Breast epithelium (tissue), 4 donors: Measurements from ENCODE around the gene C19orf53. TPM values are rescaled to one million over a fixed set of nuclear protein-coding genes. Genes with fewer than 3 reads are reported as not detected.
A peak's percentile ranks its signal among the peaks of the same experiment; 100 is the strongest.

Experiments
- DNase-seq, 2 donors: peaks; one replicate each; pipeline ENCODE4 v3.0.0-alpha.2; 2019; ENCODE audit warnings: low spot score in 2 of 2
- H3K27ac ChIP-seq, 2 donors: fragments of 200-600 bp; sonication (generic) in 1 of 2; one replicate each; pipeline ENCODE4 v1.5.1; 2016 to 2019; ENCODE audit warnings: mild to moderate bottlenecking in 1 of 2
- H3K27me3 ChIP-seq, 2 donors: fragments of 200-600 bp; sonication (generic) in 1 of 2; one replicate each; pipeline versions ENCODE4 v1.5.1 to v1.6.0; 2017 to 2019; ENCODE audit warnings: control low read depth in 1 of 2, mild to moderate bottlenecking in 1 of 2
- H3K36me3 ChIP-seq: fragments of 200-600 bp; one replicate; pipeline ENCODE4 v1.5.1; 2019
- H3K4me1 ChIP-seq, 2 donors: fragments of 200-600 bp; sonication (generic); one replicate each; pipeline ENCODE4 v1.5.1; 2016 to 2019; ENCODE audit warnings: control low read depth in 1 of 2
- H3K4me3 ChIP-seq, 3 donors: fragments of 200-600 bp; sonication (generic); 1 replicate in 2 of 3; 2 replicates in 1 of 3; pipeline ENCODE4 v1.5.1; 2016 to 2019; ENCODE audit warnings: mild to moderate bottlenecking in 3 of 3, moderate library complexity in 2 of 3
- H3K9me3 ChIP-seq, 2 donors: fragments of 200-600 bp; sonication (generic) in 1 of 2; one replicate each; pipeline ENCODE4 v1.5.1; 2016 to 2019; ENCODE audit warnings: control low read depth in 1 of 2
- CTCF ChIP-seq, 3 donors: fragments of 450-650 bp; IDR thresholded peaks; one replicate each; pipeline ENCODE4 v1.5.1; 2016 to 2017; ENCODE audit warnings: antibody characterized with exemption in 3 of 3, mild to moderate bottlenecking in 3 of 3, moderate library complexity in 3 of 3
- POLR2A ChIP-seq: fragments of 450-650 bp; IDR thresholded peaks from one replicate; pipeline ENCODE4 v1.6.1; 2016; ENCODE audit warnings: antibody characterized with exemption, mild to moderate bottlenecking, moderate library complexity
- POLR2AphosphoS5 ChIP-seq, 3 donors: sonication (generic); formaldehyde crosslinking; IDR thresholded peaks; one replicate each; pipeline ENCODE4 v1.6.1; 2017; ENCODE audit warnings: antibody characterized with exemption in 3 of 3
- intact Hi-C: fragments of 100-400 bp; cut with DNase I; formaldehyde crosslinking; loops from one replicate; pipeline ENCODE4 v1.15.1; 2023; ENCODE audit warnings: low total_unique reads
- total RNA-seq, 3 donors: library from RNA; depleted of rRNA; stranded (reverse); fragments of >200 nt; gene quantifications; one replicate each; pipeline ENCODE4 v1.1.0, GENCODE V29; 2016

The C19orf53 gene
- total RNA-seq, 3 donors from 2014 or later = 134 to 175 (median 137) TPM

- Histone ChIP-seq H3K4me1 (no peaks in the 10 kb centered on the region), H3K27me3 (no peaks in the 10 kb centered on the region), H3K27ac (no peak overlapping the region), H3K4me3 (no peak overlapping the region), H3K9me3 (no peaks in the 10 kb centered on the region), H3K36me3 (no peaks in the 10 kb centered on the region)
- DNase-seq = no peak
- TF ChIP-seq CTCF (IDR thresholded peaks at IDR 0.05) (no peak), POLR2AphosphoS5 (IDR thresholded peaks at IDR 0.05) (no peak)
- intact Hi-C loops = no loop called here
These were observed 47.0 kb downstream of the C19orf53 start for GRCh38 chr19:13821292-13821691.

- Histone ChIP-seq H3K9me3 (no peaks in the 10 kb centered on the region), H3K27ac (peak overlapping the region in 1 of 2 donors; percentile 52), H3K4me3 (no peak overlapping the region), H3K4me1 (no peaks in the 10 kb centered on the region), H3K27me3 (no peaks in the 10 kb centered on the region), H3K36me3 (no peaks in the 10 kb centered on the region)
- no peak for DNase-seq
- TF ChIP-seq POLR2A = no peak
- no peak for TF ChIP-seq POLR2AphosphoS5 (IDR thresholded peaks at IDR 0.05)
- TF ChIP-seq CTCF (IDR thresholded peaks at IDR 0.05) = no peak
- intact Hi-C loops = no loop called here
These were observed 49.0 kb downstream of the C19orf53 start for GRCh38 chr19:13823256-13823655.

GRCh38 chr19:13823901-13824300 lies 49.6 kb downstream of the C19orf53 start:
- DNase-seq = no peak
- Histone ChIP-seq H3K9me3 (no peaks in the 10 kb centered on the region), H3K27ac (peak overlapping the region in 1 of 2 donors; percentile 17), H3K36me3 (no peaks in the 10 kb centered on the region), H3K27me3 (no peaks in the 10 kb centered on the region), H3K4me3 (no peak overlapping the region), H3K4me1 (no peaks in the 10 kb centered on the region)
- TF ChIP-seq CTCF (IDR thresholded peaks at IDR 0.05) (no peak), POLR2A (no peak)
- intact Hi-C loops = no loop called here

- DNase-seq = no peak
- TF ChIP-seq POLR2A = no peak
- no peak for TF ChIP-seq POLR2AphosphoS5 (IDR thresholded peaks at IDR 0.05)
- TF ChIP-seq CTCF (IDR thresholded peaks at IDR 0.05) = no peak
- Histone ChIP-seq H3K36me3 (no peaks in the 10 kb centered on the region), H3K4me3 (no peak overlapping the region), H3K4me1 (no peaks in the 10 kb centered on the region), H3K27ac (no peak overlapping the region), H3K27me3 (no peaks in the 10 kb centered on the region), H3K9me3 (no peaks in the 10 kb centered on the region)
- intact Hi-C loops = no loop called here
These were observed 50.4 kb downstream of the C19orf53 start for GRCh38 chr19:13824703-13825102.

GRCh38 chr19:13825489-13826441 lies 51.5 kb downstream of the C19orf53 start:
- intact Hi-C loops = no loop called here
- Histone ChIP-seq H3K27me3 (no peaks in the 10 kb centered on the region), H3K27ac (no peak overlapping the region), H3K4me1 (no peaks in the 10 kb centered on the region), H3K9me3 (no peaks in the 10 kb centered on the region), H3K4me3 (no peak overlapping the region), H3K36me3 (no peaks in the 10 kb centered on the region)
- TF ChIP-seq POLR2A (no peak), CTCF (IDR thresholded peaks at IDR 0.05) (no peak), POLR2AphosphoS5 (IDR thresholded peaks at IDR 0.05) (no peak)
- DNase-seq = no peak
